ENCODE results near the gene PA2G4. TPM values are rescaled to one million over a fixed set of nuclear protein-coding genes. Genes with fewer than 3 reads are reported as not detected.

The PA2G4 gene
- total and polyA plus RNA-seq, 2 donors (not counting 1 experiment from before 2014, with no cell fraction given), result 92.2 to 202 TPM

DNA sequence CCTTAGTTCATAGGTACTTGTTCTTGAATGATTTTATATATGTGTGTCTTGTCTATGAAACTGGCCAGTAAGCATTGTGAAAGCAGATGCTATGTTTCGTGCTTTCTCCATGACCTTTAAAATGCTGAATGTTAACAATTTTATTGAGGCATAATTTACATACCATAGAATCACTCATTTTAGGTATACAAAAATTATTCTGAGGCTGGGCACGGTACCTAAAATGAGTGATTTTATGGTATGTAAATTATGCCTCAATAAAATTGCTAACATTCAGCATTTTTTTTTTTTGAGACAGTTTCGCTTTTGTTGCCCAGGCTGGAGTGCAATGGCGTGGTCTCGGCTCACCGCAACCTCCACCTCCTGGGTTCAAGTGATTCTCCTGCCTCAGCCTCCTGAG lies 30.5 kb downstream of the PA2G4 start:
- DNase-seq (ENCODE audit: low read depth in 2 of 2), result no peak
- H3K79me2 ChIP-seq (ENCODE audit: control insufficient read depth, insufficient read depth, low read length), result peaks cover 7% of the 10 kb centered on the region
- H3K4me2 ChIP-seq (ENCODE audit: extremely low read depth, insufficient read depth, low read length), result no peak overlapping the region
- H4K20me1 ChIP-seq (ENCODE audit: control insufficient read depth, extremely low read depth, insufficient read depth, low read length), result no peaks in the 10 kb centered on the region
- peaks cover 42% of the 10 kb centered on the region for H3K36me3 ChIP-seq (ENCODE audit: control insufficient read depth, insufficient read depth, low read length)
- no peak overlapping the region for H2AFZ ChIP-seq (ENCODE audit: low read length)
- peaks cover 4% of the 10 kb centered on the region for H3K4me1 ChIP-seq (ENCODE audit: control insufficient read depth, extremely low read depth, insufficient read depth, low read length)
- H3K9ac ChIP-seq (ENCODE audit: insufficient read depth, low read length), result no peak overlapping the region
- H3K27me3 ChIP-seq (ENCODE audit: control insufficient read depth, insufficient read depth, low read length), result no peaks in the 10 kb centered on the region
- TF ChIP-seq, protein P1, sequence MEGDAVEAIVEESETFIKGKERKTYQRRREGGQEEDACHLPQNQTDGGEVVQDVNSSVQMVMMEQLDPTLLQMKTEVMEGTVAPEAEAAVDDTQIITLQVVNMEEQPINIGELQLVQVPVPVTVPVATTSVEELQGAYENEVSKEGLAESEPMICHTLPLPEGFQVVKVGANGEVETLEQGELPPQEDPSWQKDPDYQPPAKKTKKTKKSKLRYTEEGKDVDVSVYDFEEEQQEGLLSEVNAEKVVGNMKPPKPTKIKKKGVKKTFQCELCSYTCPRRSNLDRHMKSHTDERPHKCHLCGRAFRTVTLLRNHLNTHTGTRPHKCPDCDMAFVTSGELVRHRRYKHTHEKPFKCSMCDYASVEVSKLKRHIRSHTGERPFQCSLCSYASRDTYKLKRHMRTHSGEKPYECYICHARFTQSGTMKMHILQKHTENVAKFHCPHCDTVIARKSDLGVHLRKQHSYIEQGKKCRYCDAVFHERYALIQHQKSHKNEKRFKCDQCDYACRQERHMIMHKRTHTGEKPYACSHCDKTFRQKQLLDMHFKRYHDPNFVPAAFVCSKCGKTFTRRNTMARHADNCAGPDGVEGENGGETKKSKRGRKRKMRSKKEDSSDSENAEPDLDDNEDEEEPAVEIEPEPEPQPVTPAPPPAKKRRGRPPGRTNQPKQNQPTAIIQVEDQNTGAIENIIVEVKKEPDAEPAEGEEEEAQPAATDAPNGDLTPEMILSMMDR (conservative IDR thresholded peaks at IDR 0.05 in 1 of 2, IDR thresholded peaks at IDR 0.05 in 1 of 2; ENCODE audit: low read depth in 1 of 2, low read length in 2 of 2), result no peak
- no peaks in the 10 kb centered on the region for H3K9me3 ChIP-seq (ENCODE audit: control insufficient read depth, insufficient read depth, low read depth, low read length)
- no peak overlapping the region for H3K4me3 ChIP-seq (replicated peaks in 1 of 4; ENCODE audit: control extremely low read depth in 1 of 4, insufficient read depth in 1 of 4, low read depth in 3 of 4, low read length in 4 of 4)
- H3K27ac ChIP-seq (ENCODE audit: insufficient read depth, low read length), result no peak overlapping the region

DNA sequence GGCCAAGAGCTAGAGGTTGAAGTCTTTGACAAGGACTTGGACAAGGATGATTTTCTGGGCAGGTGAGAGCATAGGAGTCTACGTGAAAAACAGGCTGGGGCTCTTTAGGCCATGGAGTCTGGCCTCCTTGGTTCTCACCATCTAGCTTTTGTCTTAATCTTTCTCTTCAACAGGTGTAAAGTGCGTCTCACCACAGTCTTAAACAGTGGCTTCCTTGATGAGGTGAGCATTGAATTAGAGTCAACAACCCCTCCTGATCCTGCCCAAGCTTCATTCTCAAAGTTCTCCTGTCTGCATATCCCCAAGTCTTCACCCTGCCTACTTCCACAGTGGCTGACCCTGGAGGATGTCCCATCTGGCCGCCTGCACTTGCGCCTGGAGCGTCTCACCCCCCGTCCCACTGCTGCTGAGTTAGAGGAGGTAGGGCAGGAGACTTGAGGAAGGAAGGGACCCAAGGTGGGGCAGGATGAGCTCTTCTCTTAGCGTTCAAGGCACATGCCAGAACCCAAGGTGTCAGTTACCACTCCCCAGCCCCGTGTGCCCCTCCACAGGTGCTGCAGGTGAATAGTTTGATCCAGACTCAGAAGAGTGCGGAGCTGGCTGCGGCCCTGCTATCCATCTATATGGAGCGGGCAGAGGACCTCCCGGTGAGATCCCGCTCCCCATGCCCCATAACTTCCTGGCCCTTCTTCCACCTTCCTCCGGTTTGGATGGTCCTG lies 33.7 kb downstream of the PA2G4 start:
- no peak overlapping the region for H3K4me2 ChIP-seq (ENCODE audit: extremely low read depth, insufficient read depth, low read length)
- no peak overlapping the region for H2AFZ ChIP-seq (ENCODE audit: low read length)
- H3K4me1 ChIP-seq (ENCODE audit: control insufficient read depth, extremely low read depth, insufficient read depth, low read length), result no peaks in the 10 kb centered on the region
- H4K20me1 ChIP-seq (ENCODE audit: control insufficient read depth, extremely low read depth, insufficient read depth, low read length), result no peaks in the 10 kb centered on the region
- no peak for TF ChIP-seq EZH2 (IDR thresholded peaks at IDR 0.05; ENCODE audit: low read length, missing control alignments)
- TF ChIP-seq, protein P1 (conservative IDR thresholded peaks at IDR 0.05 in 1 of 2, IDR thresholded peaks at IDR 0.05 in 1 of 2; ENCODE audit: low read depth in 1 of 2, low read length in 2 of 2), result no peak
- peaks cover 35% of the 10 kb centered on the region for H3K36me3 ChIP-seq (ENCODE audit: control insufficient read depth, insufficient read depth, low read length)
- H3K9me3 ChIP-seq (ENCODE audit: control insufficient read depth, insufficient read depth, low read depth, low read length), result no peaks in the 10 kb centered on the region
- DNase-seq (ENCODE audit: low read depth in 2 of 2), result no peak
- no peak overlapping the region for H3K4me3 ChIP-seq (replicated peaks in 1 of 4; ENCODE audit: control extremely low read depth in 1 of 4, insufficient read depth in 1 of 4, low read depth in 3 of 4, low read length in 4 of 4)
- no peaks in the 10 kb centered on the region for H3K27me3 ChIP-seq (ENCODE audit: control insufficient read depth, insufficient read depth, low read length)
- H3K79me2 ChIP-seq (ENCODE audit: control insufficient read depth, insufficient read depth, low read length), result no peaks in the 10 kb centered on the region
- no peak overlapping the region for H3K27ac ChIP-seq (ENCODE audit: insufficient read depth, low read length)
- H3K9ac ChIP-seq (ENCODE audit: insufficient read depth, low read length), result no peak overlapping the region

DNA sequence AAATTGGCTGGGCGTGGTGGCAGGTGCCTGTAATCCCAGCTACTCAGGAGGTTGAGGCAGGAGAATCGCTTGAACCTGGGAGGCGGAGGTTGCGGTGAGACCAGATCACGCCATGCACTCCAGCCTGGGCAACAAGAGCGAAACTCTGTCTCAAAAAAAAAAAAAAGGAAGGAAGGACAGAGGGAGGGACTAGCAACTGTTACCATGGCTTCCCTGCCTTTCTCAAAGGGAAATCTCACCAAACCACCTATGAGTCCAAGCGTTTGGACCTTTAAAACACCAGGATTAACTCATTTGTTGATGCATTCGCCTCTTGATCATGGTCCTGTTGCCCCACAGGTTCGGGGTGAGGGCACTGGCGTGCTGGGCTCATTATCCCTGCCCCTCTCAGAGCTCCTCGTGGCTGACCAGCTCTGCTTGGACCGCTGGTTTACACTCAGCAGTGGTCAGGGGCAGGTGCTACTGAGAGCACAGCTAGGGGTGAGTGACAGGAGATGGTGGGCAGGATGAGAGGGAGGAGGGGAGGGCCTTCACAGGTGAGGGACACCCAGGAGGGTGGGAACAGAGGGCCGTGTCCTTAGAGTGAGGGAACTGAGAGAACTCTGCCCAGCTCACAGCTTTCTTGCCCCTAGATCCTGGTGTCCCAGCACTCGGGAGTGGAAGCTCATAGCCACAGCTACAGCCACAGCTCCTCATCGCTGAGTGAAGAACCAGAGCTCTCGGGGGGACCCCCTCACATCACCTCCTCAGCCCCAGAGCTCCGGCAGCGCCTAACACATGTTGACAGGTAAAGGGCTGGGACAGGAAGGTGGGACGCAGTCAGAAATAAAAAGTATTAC lies 37.8 kb downstream of the PA2G4 start:
- Histone ChIP-seq H3K4me2 (ENCODE audit: extremely low read depth, insufficient read depth, low read length) (no peak overlapping the region), H2AFZ (ENCODE audit: low read length) (no peak overlapping the region), H3K9ac (ENCODE audit: insufficient read depth, low read length) (no peak overlapping the region), H3K79me2 (ENCODE audit: control insufficient read depth, insufficient read depth, low read length) (no peaks in the 10 kb centered on the region), H3K4me3 (replicated peaks in 1 of 4; ENCODE audit: control extremely low read depth in 1 of 4, insufficient read depth in 1 of 4, low read depth in 3 of 4, low read length in 4 of 4) (no peak overlapping the region), H3K9me3 (ENCODE audit: control insufficient read depth, insufficient read depth, low read depth, low read length) (no peaks in the 10 kb centered on the region), H3K4me1 (ENCODE audit: control insufficient read depth, extremely low read depth, insufficient read depth, low read length) (no peaks in the 10 kb centered on the region), H3K36me3 (ENCODE audit: control insufficient read depth, insufficient read depth, low read length) (peaks cover 31% of the 10 kb centered on the region), H4K20me1 (ENCODE audit: control insufficient read depth, extremely low read depth, insufficient read depth, low read length) (no peaks in the 10 kb centered on the region), H3K27ac (ENCODE audit: insufficient read depth, low read length) (no peak overlapping the region), H3K27me3 (ENCODE audit: control insufficient read depth, insufficient read depth, low read length) (no peaks in the 10 kb centered on the region)
- no peak for DNase-seq (ENCODE audit: low read depth in 2 of 2)
- no peak for TF ChIP-seq EZH2 (IDR thresholded peaks at IDR 0.05; ENCODE audit: low read length, missing control alignments)
- TF ChIP-seq, protein P1 (conservative IDR thresholded peaks at IDR 0.05 in 1 of 2, IDR thresholded peaks at IDR 0.05 in 1 of 2; ENCODE audit: low read depth in 1 of 2, low read length in 2 of 2), result no peak
